ENCODE measurements around the gene PTGER1. TPM values are rescaled to one million over a fixed set of nuclear protein-coding genes. Genes with fewer than 3 reads are reported as not detected.

The PTGER1 gene
- total and polyA plus RNA-seq, 9 of the 15 experiments (the other 6 are each of a cell fraction or from before 2014, with no cell fraction given), result 0.06 to 0.36 (median 0.31) TPM; not detected in 5

DNA sequence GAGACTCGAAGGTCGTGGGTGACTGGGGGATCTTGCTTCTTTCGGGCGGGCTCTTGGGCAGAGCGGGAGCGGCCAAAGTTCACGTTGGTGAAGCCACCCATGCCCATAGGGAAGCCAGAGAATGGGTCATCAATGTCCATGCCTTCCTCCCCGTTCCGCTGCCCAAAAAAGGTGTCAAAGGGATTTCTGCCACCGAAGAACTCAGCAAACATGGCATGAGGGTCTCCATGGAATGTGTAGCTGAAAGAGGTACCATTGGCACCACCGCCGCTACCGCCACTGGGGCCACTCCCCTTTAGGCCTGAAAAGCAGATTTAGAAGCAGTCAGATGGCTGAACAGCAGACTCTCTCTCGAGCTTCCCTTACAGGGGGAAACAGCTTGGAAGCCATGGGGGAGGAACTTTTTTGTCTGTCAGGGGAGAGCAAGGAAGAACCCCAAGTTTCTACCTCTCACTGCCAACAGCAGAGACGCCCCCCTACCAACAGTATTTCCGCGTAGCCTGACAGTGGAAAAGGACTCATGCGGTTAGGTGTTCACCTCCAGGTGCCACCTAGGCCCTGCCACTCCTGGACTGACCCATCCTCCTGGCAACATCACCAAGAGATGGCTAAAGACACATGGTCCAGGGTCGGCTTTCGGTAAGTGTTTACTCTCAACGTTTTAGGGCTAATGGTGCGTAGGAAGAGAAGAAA, 41.7 kb upstream of the PTGER1 start (continued):
- TF ChIP-seq, protein P1, sequence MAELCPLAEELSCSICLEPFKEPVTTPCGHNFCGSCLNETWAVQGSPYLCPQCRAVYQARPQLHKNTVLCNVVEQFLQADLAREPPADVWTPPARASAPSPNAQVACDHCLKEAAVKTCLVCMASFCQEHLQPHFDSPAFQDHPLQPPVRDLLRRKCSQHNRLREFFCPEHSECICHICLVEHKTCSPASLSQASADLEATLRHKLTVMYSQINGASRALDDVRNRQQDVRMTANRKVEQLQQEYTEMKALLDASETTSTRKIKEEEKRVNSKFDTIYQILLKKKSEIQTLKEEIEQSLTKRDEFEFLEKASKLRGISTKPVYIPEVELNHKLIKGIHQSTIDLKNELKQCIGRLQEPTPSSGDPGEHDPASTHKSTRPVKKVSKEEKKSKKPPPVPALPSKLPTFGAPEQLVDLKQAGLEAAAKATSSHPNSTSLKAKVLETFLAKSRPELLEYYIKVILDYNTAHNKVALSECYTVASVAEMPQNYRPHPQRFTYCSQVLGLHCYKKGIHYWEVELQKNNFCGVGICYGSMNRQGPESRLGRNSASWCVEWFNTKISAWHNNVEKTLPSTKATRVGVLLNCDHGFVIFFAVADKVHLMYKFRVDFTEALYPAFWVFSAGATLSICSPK (IDR thresholded peaks at IDR 0.05; ENCODE audit: borderline replicate concordance), result no peak
- no peak for TF ChIP-seq TAF1 (IDR thresholded peaks at IDR 0.05; ENCODE audit: control insufficient read depth, extremely low read depth, insufficient read depth, low read length, severe bottlenecking)
- TF ChIP-seq, protein P2, sequence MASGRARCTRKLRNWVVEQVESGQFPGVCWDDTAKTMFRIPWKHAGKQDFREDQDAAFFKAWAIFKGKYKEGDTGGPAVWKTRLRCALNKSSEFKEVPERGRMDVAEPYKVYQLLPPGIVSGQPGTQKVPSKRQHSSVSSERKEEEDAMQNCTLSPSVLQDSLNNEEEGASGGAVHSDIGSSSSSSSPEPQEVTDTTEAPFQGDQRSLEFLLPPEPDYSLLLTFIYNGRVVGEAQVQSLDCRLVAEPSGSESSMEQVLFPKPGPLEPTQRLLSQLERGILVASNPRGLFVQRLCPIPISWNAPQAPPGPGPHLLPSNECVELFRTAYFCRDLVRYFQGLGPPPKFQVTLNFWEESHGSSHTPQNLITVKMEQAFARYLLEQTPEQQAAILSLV (tag; IDR thresholded peaks at IDR 0.05), result no peak
- no peak for TF ChIP-seq NR1H2 (CRISPR knock-in tag; IDR thresholded peaks at IDR 0.05)
- TF ChIP-seq PCBP2 (IDR thresholded peaks at IDR 0.05; ENCODE audit: low read depth, low read length, poor library complexity, severe bottlenecking), result no peak
- TF ChIP-seq, protein P3, sequence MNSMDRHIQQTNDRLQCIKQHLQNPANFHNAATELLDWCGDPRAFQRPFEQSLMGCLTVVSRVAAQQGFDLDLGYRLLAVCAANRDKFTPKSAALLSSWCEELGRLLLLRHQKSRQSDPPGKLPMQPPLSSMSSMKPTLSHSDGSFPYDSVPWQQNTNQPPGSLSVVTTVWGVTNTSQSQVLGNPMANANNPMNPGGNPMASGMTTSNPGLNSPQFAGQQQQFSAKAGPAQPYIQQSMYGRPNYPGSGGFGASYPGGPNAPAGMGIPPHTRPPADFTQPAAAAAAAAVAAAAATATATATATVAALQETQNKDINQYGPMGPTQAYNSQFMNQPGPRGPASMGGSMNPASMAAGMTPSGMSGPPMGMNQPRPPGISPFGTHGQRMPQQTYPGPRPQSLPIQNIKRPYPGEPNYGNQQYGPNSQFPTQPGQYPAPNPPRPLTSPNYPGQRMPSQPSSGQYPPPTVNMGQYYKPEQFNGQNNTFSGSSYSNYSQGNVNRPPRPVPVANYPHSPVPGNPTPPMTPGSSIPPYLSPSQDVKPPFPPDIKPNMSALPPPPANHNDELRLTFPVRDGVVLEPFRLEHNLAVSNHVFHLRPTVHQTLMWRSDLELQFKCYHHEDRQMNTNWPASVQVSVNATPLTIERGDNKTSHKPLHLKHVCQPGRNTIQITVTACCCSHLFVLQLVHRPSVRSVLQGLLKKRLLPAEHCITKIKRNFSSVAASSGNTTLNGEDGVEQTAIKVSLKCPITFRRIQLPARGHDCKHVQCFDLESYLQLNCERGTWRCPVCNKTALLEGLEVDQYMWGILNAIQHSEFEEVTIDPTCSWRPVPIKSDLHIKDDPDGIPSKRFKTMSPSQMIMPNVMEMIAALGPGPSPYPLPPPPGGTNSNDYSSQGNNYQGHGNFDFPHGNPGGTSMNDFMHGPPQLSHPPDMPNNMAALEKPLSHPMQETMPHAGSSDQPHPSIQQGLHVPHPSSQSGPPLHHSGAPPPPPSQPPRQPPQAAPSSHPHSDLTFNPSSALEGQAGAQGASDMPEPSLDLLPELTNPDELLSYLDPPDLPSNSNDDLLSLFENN (IDR thresholded peaks at IDR 0.05; ENCODE audit: low read depth in 2 of 2, low read length in 2 of 2), result no peak
- TF ChIP-seq, protein P4, sequence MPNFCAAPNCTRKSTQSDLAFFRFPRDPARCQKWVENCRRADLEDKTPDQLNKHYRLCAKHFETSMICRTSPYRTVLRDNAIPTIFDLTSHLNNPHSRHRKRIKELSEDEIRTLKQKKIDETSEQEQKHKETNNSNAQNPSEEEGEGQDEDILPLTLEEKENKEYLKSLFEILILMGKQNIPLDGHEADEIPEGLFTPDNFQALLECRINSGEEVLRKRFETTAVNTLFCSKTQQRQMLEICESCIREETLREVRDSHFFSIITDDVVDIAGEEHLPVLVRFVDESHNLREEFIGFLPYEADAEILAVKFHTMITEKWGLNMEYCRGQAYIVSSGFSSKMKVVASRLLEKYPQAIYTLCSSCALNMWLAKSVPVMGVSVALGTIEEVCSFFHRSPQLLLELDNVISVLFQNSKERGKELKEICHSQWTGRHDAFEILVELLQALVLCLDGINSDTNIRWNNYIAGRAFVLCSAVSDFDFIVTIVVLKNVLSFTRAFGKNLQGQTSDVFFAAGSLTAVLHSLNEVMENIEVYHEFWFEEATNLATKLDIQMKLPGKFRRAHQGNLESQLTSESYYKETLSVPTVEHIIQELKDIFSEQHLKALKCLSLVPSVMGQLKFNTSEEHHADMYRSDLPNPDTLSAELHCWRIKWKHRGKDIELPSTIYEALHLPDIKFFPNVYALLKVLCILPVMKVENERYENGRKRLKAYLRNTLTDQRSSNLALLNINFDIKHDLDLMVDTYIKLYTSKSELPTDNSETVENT (CRISPR knock-in tag; IDR thresholded peaks at IDR 0.05), result no peak
- TF ChIP-seq HOXB6 (CRISPR knock-in tag; IDR thresholded peaks at IDR 0.05; ENCODE audit: borderline replicate concordance), result no peak
- TF ChIP-seq, protein P5, sequence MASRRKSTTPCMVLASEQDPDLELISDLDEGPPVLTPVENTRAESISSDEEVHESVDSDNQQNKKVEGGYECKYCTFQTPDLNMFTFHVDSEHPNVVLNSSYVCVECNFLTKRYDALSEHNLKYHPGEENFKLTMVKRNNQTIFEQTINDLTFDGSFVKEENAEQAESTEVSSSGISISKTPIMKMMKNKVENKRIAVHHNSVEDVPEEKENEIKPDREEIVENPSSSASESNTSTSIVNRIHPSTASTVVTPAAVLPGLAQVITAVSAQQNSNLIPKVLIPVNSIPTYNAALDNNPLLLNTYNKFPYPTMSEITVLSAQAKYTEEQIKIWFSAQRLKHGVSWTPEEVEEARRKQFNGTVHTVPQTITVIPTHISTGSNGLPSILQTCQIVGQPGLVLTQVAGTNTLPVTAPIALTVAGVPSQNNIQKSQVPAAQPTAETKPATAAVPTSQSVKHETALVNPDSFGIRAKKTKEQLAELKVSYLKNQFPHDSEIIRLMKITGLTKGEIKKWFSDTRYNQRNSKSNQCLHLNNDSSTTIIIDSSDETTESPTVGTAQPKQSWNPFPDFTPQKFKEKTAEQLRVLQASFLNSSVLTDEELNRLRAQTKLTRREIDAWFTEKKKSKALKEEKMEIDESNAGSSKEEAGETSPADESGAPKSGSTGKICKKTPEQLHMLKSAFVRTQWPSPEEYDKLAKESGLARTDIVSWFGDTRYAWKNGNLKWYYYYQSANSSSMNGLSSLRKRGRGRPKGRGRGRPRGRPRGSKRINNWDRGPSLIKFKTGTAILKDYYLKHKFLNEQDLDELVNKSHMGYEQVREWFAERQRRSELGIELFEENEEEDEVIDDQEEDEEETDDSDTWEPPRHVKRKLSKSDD (conservative IDR thresholded peaks at IDR 0.05; ENCODE audit: low read length), result no peak
- no peak for TF ChIP-seq ZNF121 (CRISPR knock-in tag; conservative IDR thresholded peaks at IDR 0.05)
- peak in 1 of 2 experiments; percentile 29; a peak in 1 of 4 replicates for TF ChIP-seq MAZ (CRISPR knock-in tag; conservative IDR thresholded peaks at IDR 0.05 in 1 of 2, IDR thresholded peaks at IDR 0.05 in 1 of 2)
- no peak for TF ChIP-seq POLR3G (IDR thresholded peaks at IDR 0.05; ENCODE audit: extremely low read depth, insufficient read length, insufficient replicate concordance)
- TF ChIP-seq CEBPG (CRISPR knock-in tag; IDR thresholded peaks at IDR 0.05), result no peak
- no peak for TF ChIP-seq CEBPG (tag; conservative IDR thresholded peaks at IDR 0.05 in 1 of 2, IDR thresholded peaks at IDR 0.05 in 1 of 2)
